ENCODE data around the gene TBCC. TPM values are rescaled to one million over a fixed set of nuclear protein-coding genes. Genes with fewer than 3 reads are reported as not detected.

Gene TBCC
- total RNA-seq, 4 donors from 2014 or later = 5.2 to 43.3 (median 27.3) TPM

GRCh38 chr6:42758756-42759430, 13.0 kb upstream of the TBCC start:
- no peak for TF ChIP-seq EP300 (IDR thresholded peaks at IDR 0.05; ENCODE audit: low read depth)
- no peaks in the 10 kb centered on the region for H3K36me3 ChIP-seq
- intact Hi-C loops (cut with DNase I; ENCODE audit: low total_unique reads) = no loop called here

GRCh38 chr6:42756722-42757121, 10.8 kb upstream of the TBCC start:
- DNase-seq = no peak
- TF ChIP-seq, protein P1, sequence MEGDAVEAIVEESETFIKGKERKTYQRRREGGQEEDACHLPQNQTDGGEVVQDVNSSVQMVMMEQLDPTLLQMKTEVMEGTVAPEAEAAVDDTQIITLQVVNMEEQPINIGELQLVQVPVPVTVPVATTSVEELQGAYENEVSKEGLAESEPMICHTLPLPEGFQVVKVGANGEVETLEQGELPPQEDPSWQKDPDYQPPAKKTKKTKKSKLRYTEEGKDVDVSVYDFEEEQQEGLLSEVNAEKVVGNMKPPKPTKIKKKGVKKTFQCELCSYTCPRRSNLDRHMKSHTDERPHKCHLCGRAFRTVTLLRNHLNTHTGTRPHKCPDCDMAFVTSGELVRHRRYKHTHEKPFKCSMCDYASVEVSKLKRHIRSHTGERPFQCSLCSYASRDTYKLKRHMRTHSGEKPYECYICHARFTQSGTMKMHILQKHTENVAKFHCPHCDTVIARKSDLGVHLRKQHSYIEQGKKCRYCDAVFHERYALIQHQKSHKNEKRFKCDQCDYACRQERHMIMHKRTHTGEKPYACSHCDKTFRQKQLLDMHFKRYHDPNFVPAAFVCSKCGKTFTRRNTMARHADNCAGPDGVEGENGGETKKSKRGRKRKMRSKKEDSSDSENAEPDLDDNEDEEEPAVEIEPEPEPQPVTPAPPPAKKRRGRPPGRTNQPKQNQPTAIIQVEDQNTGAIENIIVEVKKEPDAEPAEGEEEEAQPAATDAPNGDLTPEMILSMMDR (IDR thresholded peaks at IDR 0.05) = no peak
- no peak for TF ChIP-seq EP300 (IDR thresholded peaks at IDR 0.05; ENCODE audit: low read depth)
- TF ChIP-seq POLR2A (IDR thresholded peaks at IDR 0.05) = no peak
- no peak for TF ChIP-seq POLR2AphosphoS5 (IDR thresholded peaks at IDR 0.05)
- WGBS, 2 donors (ENCODE audit: low coverage in 1 of 2) = 95% methylated on average over 7 of the region's 7 CpGs; no CpG with 5 or more reads in 1 of the 2 donors
- in situ Hi-C loops (cut with MboI; ENCODE audit: low pct_ligation_motif_present in 1 of 4, low pct_unique_long_range_greater_than_20kb in 1 of 4, low sequenced_read_pairs in 3 of 4) = no loop called here
- Histone ChIP-seq H3K4me1 (peaks cover 0 to 3% (median under 1%) of the 10 kb centered on the region in 4 donors), H3K27me3 (no peaks in the 10 kb centered on the region), H3K36me3 (no peaks in the 10 kb centered on the region), H3K27ac (no peak overlapping the region), H3K9me3 (no peaks in the 10 kb centered on the region), H3K4me3 (no peak overlapping the region)
- intact Hi-C loops (cut with DNase I; ENCODE audit: low total_unique reads) = no loop called here

More at GRCh38 chr6:42758756-42759430, 13.0 kb upstream of the TBCC start:
- H3K4me1 ChIP-seq = peaks cover 0 to 16% (median 7%) of the 10 kb centered on the region in 4 donors
- WGBS, 2 donors (ENCODE audit: low coverage in 1 of 2) = 84% methylated on average over 3 of the region's 3 CpGs; no CpG with 5 or more reads in 1 of the 2 donors
- DNase-seq = no peak
- H3K9me3 ChIP-seq = no peaks in the 10 kb centered on the region
- H3K27me3 ChIP-seq = no peaks in the 10 kb centered on the region
- no peak overlapping the region for H3K27ac ChIP-seq
- no peak overlapping the region for H3K4me3 ChIP-seq
- in situ Hi-C loops (cut with MboI; ENCODE audit: low pct_ligation_motif_present in 1 of 4, low pct_unique_long_range_greater_than_20kb in 1 of 4, low sequenced_read_pairs in 3 of 4) = no loop called here

- no peaks in the 10 kb centered on the region for H3K27me3 ChIP-seq
- H3K36me3 ChIP-seq = no peaks in the 10 kb centered on the region
- no peak overlapping the region for H3K4me3 ChIP-seq
- TF ChIP-seq, protein P1 (IDR thresholded peaks at IDR 0.05) = no peak
- no peak for TF ChIP-seq POLR2AphosphoS5 (IDR thresholded peaks at IDR 0.05)
- TF ChIP-seq EP300 (IDR thresholded peaks at IDR 0.05; ENCODE audit: low read depth) = no peak
- no peak for TF ChIP-seq POLR2A (IDR thresholded peaks at IDR 0.05)
- H3K4me1 ChIP-seq = peaks cover 0 to 5% (median 2%) of the 10 kb centered on the region in 4 donors
- in situ Hi-C loops (cut with MboI; ENCODE audit: low pct_ligation_motif_present in 1 of 4, low pct_unique_long_range_greater_than_20kb in 1 of 4, low sequenced_read_pairs in 3 of 4) = no loop called here
- H3K27ac ChIP-seq = no peak overlapping the region
- H3K9me3 ChIP-seq = no peaks in the 10 kb centered on the region
- 94 to 100% methylated on average over 2 to 5 of the region's 5 CpGs for WGBS, 2 donors (ENCODE audit: low coverage in 1 of 2)
- intact Hi-C loops (cut with DNase I; ENCODE audit: low total_unique reads) = no loop called here
- DNase-seq = no peak
Observed at GRCh38 chr6:42754759-42755158, 8.9 kb upstream of the TBCC start.

- H3K27ac ChIP-seq = no peak overlapping the region
- H3K36me3 ChIP-seq = no peaks in the 10 kb centered on the region
- intact Hi-C loops (cut with DNase I; ENCODE audit: low total_unique reads) (no loop called here), in situ Hi-C loops (cut with MboI; ENCODE audit: low pct_ligation_motif_present in 1 of 4, low pct_unique_long_range_greater_than_20kb in 1 of 4, low sequenced_read_pairs in 3 of 4) (no loop called here)
- peaks cover 8 to 17% (median 13%) of the 10 kb centered on the region in 4 donors for H3K4me1 ChIP-seq
- H3K4me3 ChIP-seq = no peak overlapping the region
- 58 to 64% methylated on average over 2 to 3 of the region's 3 CpGs for WGBS, 2 donors (ENCODE audit: low coverage in 1 of 2)
- DNase-seq = no peak
- no peak for TF ChIP-seq EP300 (IDR thresholded peaks at IDR 0.05; ENCODE audit: low read depth)
- TF ChIP-seq, protein P1 (IDR thresholded peaks at IDR 0.05) = no peak
- TF ChIP-seq POLR2AphosphoS5 (IDR thresholded peaks at IDR 0.05) = no peak
- no peak for TF ChIP-seq POLR2A (IDR thresholded peaks at IDR 0.05)
- no peaks in the 10 kb centered on the region for H3K27me3 ChIP-seq
- no peaks in the 10 kb centered on the region for H3K9me3 ChIP-seq
Observed at GRCh38 chr6:42751055-42751454, 5.2 kb upstream of the TBCC start.
